Neural progenitor cell (in vitro differentiated cells): Measurements from ENCODE around the gene PTPN2.

Experiments used
- CTCF ChIP-seq: fragments of 200-600 bp; sonication (generic); IDR thresholded peaks from 2 replicates; pipeline ENCODE4 v1.5.1; 2017; ENCODE audit warnings: antibody characterized with exemption, mild to moderate bottlenecking
- EZH2 ChIP-seq: fragments of 200-600 bp; sonication (generic); IDR thresholded peaks from 2 replicates; pipeline ENCODE4 v1.6.1; 2017; ENCODE audit warnings: antibody characterized with exemption, mild to moderate bottlenecking, moderate library complexity
- EZH2phosphoT487 ChIP-seq: fragments of 200-600 bp; sonication (generic); IDR thresholded peaks from 2 replicates; pipeline ENCODE4 v1.6.1; 2017; ENCODE audit warnings: antibody characterized with exemption

- TF ChIP-seq CTCF (no peak), EZH2 (no peak), EZH2phosphoT487 (no peak)
Measured at GRCh38 chr18:12769136-12769535, 114.9 kb downstream of the PTPN2 start.
